ENCODE results near the gene CCDC68. TPM values are rescaled to one million over a fixed set of nuclear protein-coding genes. Genes with fewer than 3 reads are reported as not detected.

Gene CCDC68
- polyA plus RNA-seq, 2 of the 4 experiments (the other 2 are of a cell fraction) = 3.1 to 12.4 TPM

DNA sequence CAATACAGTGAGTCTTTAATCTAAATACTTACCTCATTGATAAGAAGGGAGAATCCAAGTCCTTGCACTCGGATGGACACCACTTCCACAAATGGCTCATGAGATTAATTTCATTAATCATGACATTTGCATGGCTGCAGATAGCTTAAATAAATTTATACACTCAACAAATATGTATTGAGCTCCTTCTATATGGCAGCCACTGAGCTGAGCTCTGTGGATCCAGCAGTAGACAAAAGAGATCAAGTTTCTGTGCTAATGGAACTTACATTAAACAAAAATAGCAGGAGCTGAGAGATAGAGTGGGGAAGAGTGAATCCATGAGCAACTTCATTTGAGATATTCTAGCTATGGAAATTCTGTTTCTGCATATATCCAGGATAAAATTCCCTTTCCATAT lies 86.6 kb downstream of the CCDC68 start:
- Histone ChIP-seq H3K4me1 (peaks cover 9% of the 10 kb centered on the region; the same call in 1 of the 3 replicates), H3K27ac (no peak overlapping the region), H3K4me2 (no peak overlapping the region), H3K4me3 (no peak overlapping the region), H3K9me3 (no peaks in the 10 kb centered on the region)
- DNase-seq (ENCODE audit: low read depth in 1 of 2, low spot score in 1 of 2) (no peak), ATAC-seq (no peak), FAIRE-seq (no peak)
- 100% methylated on average over 1 of the region's 1 CpG for WGBS (ENCODE audit: missing lambda C conversion rate)
- CTCF ChIA-PET = interaction anchor here (0.8 kb wide), 1 partner anchor 11 kb away, joined by 3 read pairs; no protein-coding TSS in a partner anchor
- POLR2A ChIA-PET = no interaction called here
- TF ChIP-seq KDM5A (IDR thresholded peaks at IDR 0.05) = no peak
- TF ChIP-seq ZSCAN20 (CRISPR knock-in tag; IDR thresholded peaks at IDR 0.05) = no peak
- TF ChIP-seq POLR2A (IDR thresholded peaks at IDR 0.05; ENCODE audit: low read length) = no peak
- no peak for TF ChIP-seq CHD2 (IDR thresholded peaks at IDR 0.05; ENCODE audit: low read length, partially characterized antibody)
- TF ChIP-seq FOXS1 (CRISPR knock-in tag; IDR thresholded peaks at IDR 0.05) = no peak
- TF ChIP-seq, protein P1, sequence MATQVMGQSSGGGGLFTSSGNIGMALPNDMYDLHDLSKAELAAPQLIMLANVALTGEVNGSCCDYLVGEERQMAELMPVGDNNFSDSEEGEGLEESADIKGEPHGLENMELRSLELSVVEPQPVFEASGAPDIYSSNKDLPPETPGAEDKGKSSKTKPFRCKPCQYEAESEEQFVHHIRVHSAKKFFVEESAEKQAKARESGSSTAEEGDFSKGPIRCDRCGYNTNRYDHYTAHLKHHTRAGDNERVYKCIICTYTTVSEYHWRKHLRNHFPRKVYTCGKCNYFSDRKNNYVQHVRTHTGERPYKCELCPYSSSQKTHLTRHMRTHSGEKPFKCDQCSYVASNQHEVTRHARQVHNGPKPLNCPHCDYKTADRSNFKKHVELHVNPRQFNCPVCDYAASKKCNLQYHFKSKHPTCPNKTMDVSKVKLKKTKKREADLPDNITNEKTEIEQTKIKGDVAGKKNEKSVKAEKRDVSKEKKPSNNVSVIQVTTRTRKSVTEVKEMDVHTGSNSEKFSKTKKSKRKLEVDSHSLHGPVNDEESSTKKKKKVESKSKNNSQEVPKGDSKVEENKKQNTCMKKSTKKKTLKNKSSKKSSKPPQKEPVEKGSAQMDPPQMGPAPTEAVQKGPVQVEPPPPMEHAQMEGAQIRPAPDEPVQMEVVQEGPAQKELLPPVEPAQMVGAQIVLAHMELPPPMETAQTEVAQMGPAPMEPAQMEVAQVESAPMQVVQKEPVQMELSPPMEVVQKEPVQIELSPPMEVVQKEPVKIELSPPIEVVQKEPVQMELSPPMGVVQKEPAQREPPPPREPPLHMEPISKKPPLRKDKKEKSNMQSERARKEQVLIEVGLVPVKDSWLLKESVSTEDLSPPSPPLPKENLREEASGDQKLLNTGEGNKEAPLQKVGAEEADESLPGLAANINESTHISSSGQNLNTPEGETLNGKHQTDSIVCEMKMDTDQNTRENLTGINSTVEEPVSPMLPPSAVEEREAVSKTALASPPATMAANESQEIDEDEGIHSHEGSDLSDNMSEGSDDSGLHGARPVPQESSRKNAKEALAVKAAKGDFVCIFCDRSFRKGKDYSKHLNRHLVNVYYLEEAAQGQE (IDR thresholded peaks at IDR 0.05) = no peak
- no peak for TF ChIP-seq CBX2 (IDR thresholded peaks at IDR 0.05; ENCODE audit: borderline replicate concordance, low read depth)

DNA sequence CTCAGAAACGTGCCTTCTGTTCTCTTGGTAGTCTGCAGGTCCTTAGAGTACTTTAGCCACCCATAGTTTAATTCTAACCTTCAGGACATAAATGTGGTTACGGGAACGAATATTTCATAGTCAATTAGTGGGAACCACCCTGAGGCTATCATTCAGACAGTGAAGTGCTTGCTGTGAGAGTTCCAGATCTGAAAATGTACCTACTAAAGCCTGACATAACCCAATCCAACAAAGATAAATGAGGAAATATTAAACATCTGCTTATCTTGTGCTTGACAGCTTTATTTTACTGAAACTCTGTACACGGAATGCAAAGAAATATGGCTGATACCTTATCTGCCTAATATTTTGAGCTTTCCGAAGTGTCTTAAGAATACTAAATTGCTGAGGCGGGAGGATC lies 88.0 kb downstream of the CCDC68 start:
- H3K9me3 ChIP-seq = no peaks in the 10 kb centered on the region
- H3K4me2 ChIP-seq = no peak overlapping the region
- no peak overlapping the region for H3K4me3 ChIP-seq
- FAIRE-seq (no peak), ATAC-seq (no peak), DNase-seq (ENCODE audit: low read depth in 1 of 2, low spot score in 1 of 2) (no peak)
- H3K27ac ChIP-seq = no peak overlapping the region
- POLR2A ChIA-PET = no interaction called here
- 93% methylated on average over 6 of the region's 6 CpGs for WGBS (ENCODE audit: missing lambda C conversion rate)
- peaks cover 9% of the 10 kb centered on the region; the same call in 1 of the 3 replicates for H3K4me1 ChIP-seq
- CTCF ChIA-PET = no interaction called here
- TF ChIP-seq ESRRA (IDR thresholded peaks at IDR 0.05; ENCODE audit: borderline replicate concordance, low read length) (no peak), RNF2 (IDR thresholded peaks at IDR 0.05; ENCODE audit: borderline replicate concordance, low read depth) (no peak), FOXS1 (CRISPR knock-in tag; IDR thresholded peaks at IDR 0.05) (no peak), TP53 (CRISPR knock-in tag; IDR thresholded peaks at IDR 0.05) (no peak)

DNA sequence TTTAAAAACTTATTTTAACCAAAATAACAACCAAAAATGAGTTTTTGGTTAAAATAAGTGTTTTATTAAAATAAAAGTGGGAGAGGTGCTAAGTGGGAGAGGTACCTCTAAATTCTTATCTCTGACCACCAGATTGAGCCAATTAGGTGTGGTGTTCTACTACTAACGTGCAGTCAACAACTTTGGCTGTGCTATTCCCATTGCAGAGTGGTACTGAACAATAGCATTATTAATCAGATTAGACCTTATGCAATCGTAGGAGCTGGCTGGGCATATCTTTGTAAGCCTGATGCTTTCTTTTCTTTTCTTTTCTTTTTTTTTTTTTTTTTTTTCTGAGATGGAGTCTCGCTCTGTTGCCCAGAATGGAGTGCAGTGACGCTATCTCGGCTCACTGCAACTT lies 92.1 kb downstream of the CCDC68 start:
- ChIA-PET CTCF (no interaction called here), POLR2A (no interaction called here)
- Histone ChIP-seq H3K27ac (no peak overlapping the region), H3K4me1 (no peaks in the 10 kb centered on the region), H3K4me2 (no peak overlapping the region), H3K9me3 (no peaks in the 10 kb centered on the region), H3K4me3 (no peak overlapping the region)
- 95% methylated on average over 5 of the region's 5 CpGs for WGBS (ENCODE audit: missing lambda C conversion rate)
- ATAC-seq (no peak), FAIRE-seq (no peak), DNase-seq (ENCODE audit: low read depth in 1 of 2, low spot score in 1 of 2) (no peak)
- TF ChIP-seq POLR2AphosphoS2 (conservative IDR thresholded peaks at IDR 0.05; ENCODE audit: low read length) (no peak), ESRRA (IDR thresholded peaks at IDR 0.05; ENCODE audit: borderline replicate concordance, low read length) (no peak), RFX5 (IDR thresholded peaks at IDR 0.05) (no peak), TFCP2L1 (CRISPR knock-in tag; IDR thresholded peaks at IDR 0.05) (no peak), EHF (CRISPR knock-in tag; IDR thresholded peaks at IDR 0.05) (no peak), ZSCAN20 (CRISPR knock-in tag; IDR thresholded peaks at IDR 0.05) (no peak), MYC (IDR thresholded peaks at IDR 0.05; ENCODE audit: borderline replicate concordance, low read length) (no peak), MAZ (IDR thresholded peaks at IDR 0.05; ENCODE audit: borderline replicate concordance, low read depth, low read length) (no peak)
- TF ChIP-seq, protein P2, sequence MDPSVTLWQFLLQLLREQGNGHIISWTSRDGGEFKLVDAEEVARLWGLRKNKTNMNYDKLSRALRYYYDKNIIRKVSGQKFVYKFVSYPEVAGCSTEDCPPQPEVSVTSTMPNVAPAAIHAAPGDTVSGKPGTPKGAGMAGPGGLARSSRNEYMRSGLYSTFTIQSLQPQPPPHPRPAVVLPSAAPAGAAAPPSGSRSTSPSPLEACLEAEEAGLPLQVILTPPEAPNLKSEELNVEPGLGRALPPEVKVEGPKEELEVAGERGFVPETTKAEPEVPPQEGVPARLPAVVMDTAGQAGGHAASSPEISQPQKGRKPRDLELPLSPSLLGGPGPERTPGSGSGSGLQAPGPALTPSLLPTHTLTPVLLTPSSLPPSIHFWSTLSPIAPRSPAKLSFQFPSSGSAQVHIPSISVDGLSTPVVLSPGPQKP (IDR thresholded peaks at IDR 0.05; ENCODE audit: low read depth, low read length) = no peak
- TF ChIP-seq, protein P3, sequence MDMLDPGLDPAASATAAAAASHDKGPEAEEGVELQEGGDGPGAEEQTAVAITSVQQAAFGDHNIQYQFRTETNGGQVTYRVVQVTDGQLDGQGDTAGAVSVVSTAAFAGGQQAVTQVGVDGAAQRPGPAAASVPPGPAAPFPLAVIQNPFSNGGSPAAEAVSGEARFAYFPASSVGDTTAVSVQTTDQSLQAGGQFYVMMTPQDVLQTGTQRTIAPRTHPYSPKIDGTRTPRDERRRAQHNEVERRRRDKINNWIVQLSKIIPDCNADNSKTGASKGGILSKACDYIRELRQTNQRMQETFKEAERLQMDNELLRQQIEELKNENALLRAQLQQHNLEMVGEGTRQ (IDR thresholded peaks at IDR 0.05) = no peak
- TF ChIP-seq, protein P4, sequence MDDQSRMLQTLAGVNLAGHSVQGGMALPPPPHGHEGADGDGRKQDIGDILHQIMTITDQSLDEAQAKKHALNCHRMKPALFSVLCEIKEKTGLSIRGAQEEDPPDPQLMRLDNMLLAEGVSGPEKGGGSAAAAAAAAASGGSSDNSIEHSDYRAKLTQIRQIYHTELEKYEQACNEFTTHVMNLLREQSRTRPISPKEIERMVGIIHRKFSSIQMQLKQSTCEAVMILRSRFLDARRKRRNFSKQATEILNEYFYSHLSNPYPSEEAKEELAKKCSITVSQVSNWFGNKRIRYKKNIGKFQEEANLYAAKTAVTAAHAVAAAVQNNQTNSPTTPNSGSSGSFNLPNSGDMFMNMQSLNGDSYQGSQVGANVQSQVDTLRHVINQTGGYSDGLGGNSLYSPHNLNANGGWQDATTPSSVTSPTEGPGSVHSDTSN (IDR thresholded peaks at IDR 0.05) = no peak
- TF ChIP-seq, protein P5, sequence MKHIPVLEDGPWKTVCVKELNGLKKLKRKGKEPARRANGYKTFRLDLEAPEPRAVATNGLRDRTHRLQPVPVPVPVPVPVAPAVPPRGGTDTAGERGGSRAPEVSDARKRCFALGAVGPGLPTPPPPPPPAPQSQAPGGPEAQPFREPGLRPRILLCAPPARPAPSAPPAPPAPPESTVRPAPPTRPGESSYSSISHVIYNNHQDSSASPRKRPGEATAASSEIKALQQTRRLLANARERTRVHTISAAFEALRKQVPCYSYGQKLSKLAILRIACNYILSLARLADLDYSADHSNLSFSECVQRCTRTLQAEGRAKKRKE (CRISPR knock-in tag; IDR thresholded peaks at IDR 0.05; ENCODE audit: low read depth) = no peak

Data from A549 (cell line).